ENCODE measurements around the gene LRP1B.

- TF ChIP-seq PPARA (CRISPR knock-in tag; IDR thresholded peaks at IDR 0.05; ENCODE audit: borderline replicate concordance) (no peak), BACH2 (CRISPR knock-in tag; IDR thresholded peaks at IDR 0.05; ENCODE audit: borderline replicate concordance) (no peak), ZNF8 (CRISPR knock-in tag; IDR thresholded peaks at IDR 0.05) (no peak), OSR1 (CRISPR knock-in tag; IDR thresholded peaks at IDR 0.05) (no peak), TCF4 (CRISPR knock-in tag; IDR thresholded peaks at IDR 0.05; ENCODE audit: borderline replicate concordance) (no peak), SNAI2 (CRISPR knock-in tag; IDR thresholded peaks at IDR 0.05) (no peak)
- TF ChIP-seq, protein P1, sequence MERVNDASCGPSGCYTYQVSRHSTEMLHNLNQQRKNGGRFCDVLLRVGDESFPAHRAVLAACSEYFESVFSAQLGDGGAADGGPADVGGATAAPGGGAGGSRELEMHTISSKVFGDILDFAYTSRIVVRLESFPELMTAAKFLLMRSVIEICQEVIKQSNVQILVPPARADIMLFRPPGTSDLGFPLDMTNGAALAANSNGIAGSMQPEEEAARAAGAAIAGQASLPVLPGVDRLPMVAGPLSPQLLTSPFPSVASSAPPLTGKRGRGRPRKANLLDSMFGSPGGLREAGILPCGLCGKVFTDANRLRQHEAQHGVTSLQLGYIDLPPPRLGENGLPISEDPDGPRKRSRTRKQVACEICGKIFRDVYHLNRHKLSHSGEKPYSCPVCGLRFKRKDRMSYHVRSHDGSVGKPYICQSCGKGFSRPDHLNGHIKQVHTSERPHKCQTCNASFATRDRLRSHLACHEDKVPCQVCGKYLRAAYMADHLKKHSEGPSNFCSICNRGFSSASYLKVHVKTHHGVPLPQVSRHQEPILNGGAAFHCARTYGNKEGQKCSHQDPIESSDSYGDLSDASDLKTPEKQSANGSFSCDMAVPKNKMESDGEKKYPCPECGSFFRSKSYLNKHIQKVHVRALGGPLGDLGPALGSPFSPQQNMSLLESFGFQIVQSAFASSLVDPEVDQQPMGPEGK (CRISPR knock-in tag; IDR thresholded peaks at IDR 0.05; ENCODE audit: borderline replicate concordance), result no peak
- TF ChIP-seq, protein P2, sequence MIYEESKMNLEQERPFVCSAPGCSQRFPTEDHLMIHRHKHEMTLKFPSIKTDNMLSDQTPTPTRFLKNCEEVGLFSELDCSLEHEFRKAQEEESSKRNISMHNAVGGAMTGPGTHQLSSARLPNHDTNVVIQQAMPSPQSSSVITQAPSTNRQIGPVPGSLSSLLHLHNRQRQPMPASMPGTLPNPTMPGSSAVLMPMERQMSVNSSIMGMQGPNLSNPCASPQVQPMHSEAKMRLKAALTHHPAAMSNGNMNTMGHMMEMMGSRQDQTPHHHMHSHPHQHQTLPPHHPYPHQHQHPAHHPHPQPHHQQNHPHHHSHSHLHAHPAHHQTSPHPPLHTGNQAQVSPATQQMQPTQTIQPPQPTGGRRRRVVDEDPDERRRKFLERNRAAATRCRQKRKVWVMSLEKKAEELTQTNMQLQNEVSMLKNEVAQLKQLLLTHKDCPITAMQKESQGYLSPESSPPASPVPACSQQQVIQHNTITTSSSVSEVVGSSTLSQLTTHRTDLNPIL (CRISPR knock-in tag; IDR thresholded peaks at IDR 0.05; ENCODE audit: low read depth), result no peak
These were observed 1450.0 kb downstream of the LRP1B start for GRCh38 chr2:140680862-140681261.

All from SK-N-SH treated with all-trans-retinoic acid at 6 μM for 48 hours (cell line).